NCI-H1048 (cell line): ENCODE data around the gene HTR4.
A peak's percentile ranks its signal among the peaks of the same experiment; 100 is the strongest.
"Not testable (repeated sequence)": the region's sequence is repeated elsewhere in the genome, so short reads cannot be mapped to it uniquely, and the experiment has no call there.

Source experiments
- DNase-seq: peaks from one replicate; lab custom pipeline; 2025; lab: John Stamatoyannopoulos, UW

HTR4 gene

GRCh38 chr5:148532969-148533670 is 121.2 kb downstream of the HTR4 start:
- peak; percentile 36 for DNase-seq

GRCh38 chr5:148529450-148529849 is 124.9 kb downstream of the HTR4 start:
- not testable (repeated sequence) for DNase-seq

GRCh38 chr5:148524721-148525120 is 129.6 kb downstream of the HTR4 start:
- DNase-seq, result no peak

GRCh38 chr5:148523139-148523538 is 131.2 kb downstream of the HTR4 start:
- DNase-seq, result no peak

- no peak for DNase-seq
These were observed 138.9 kb downstream of the HTR4 start for GRCh38 chr5:148515460-148515859.

- DNase-seq, result no peak
These were observed 140.0 kb downstream of the HTR4 start for GRCh38 chr5:148514344-148514743.

- DNase-seq, result no peak
These were observed 141.8 kb downstream of the HTR4 start for GRCh38 chr5:148512498-148512897.

- DNase-seq, result no peak
These were observed 142.4 kb downstream of the HTR4 start for GRCh38 chr5:148511810-148512347.

GRCh38 chr5:148509893-148510292 is 144.4 kb downstream of the HTR4 start:
- no peak for DNase-seq

GRCh38 chr5:148507648-148508047 is 146.7 kb downstream of the HTR4 start:
- DNase-seq, result no peak

GRCh38 chr5:148499452-148499851 is 154.9 kb downstream of the HTR4 start:
- no peak for DNase-seq

- no peak for DNase-seq
These were observed 156.6 kb downstream of the HTR4 start for GRCh38 chr5:148497757-148498156.

- no peak for DNase-seq
These were observed 162.0 kb downstream of the HTR4 start for GRCh38 chr5:148492351-148492750.

- no peak for DNase-seq
These were observed 162.5 kb downstream of the HTR4 start for GRCh38 chr5:148491793-148492184.

- no peak for DNase-seq
These were observed 163.1 kb downstream of the HTR4 start for GRCh38 chr5:148491015-148491792.

- no peak for DNase-seq
These were observed 165.6 kb downstream of the HTR4 start for GRCh38 chr5:148488757-148489156.

GRCh38 chr5:148486456-148486855 is 167.9 kb downstream of the HTR4 start:
- DNase-seq, result no peak

GRCh38 chr5:148484651-148485050 is 169.7 kb downstream of the HTR4 start:
- DNase-seq, result no peak

- no peak for DNase-seq
These were observed 170.6 kb downstream of the HTR4 start for GRCh38 chr5:148483750-148484149.

- no peak for DNase-seq
These were observed 171.4 kb downstream of the HTR4 start for GRCh38 chr5:148482697-148483462.

GRCh38 chr5:148482196-148482595 is 172.1 kb downstream of the HTR4 start:
- no peak for DNase-seq

GRCh38 chr5:148477429-148477828 is 176.9 kb downstream of the HTR4 start:
- no peak for DNase-seq
